Cardiac muscle cell (in vitro differentiated cells and primary cell): ENCODE data around the gene PIGL. TPM values are rescaled to one million over a fixed set of nuclear protein-coding genes. Genes with fewer than 3 reads are reported as not detected.

Experiments used
- DNase-seq, 2 donors: peaks; one replicate each; pipeline versions ENCODE4 v3.0.0 to v3.0.0-alpha.2; 2010 to 2017; ENCODE audit warnings: low read depth in 1 of 2, low spot score in 1 of 2
- H3K27ac ChIP-seq: fragments of 200-600 bp; sonication (generic); 2 replicates; pipeline ENCODE4 v1.5.1; 2016
- H3K27me3 ChIP-seq: fragments of 200-600 bp; sonication (generic); 2 replicates; pipeline ENCODE4 v1.6.0; 2016; ENCODE audit warnings: control low read depth
- H3K36me3 ChIP-seq: fragments of 200-600 bp; sonication (generic); 2 replicates; pipeline ENCODE4 v1.5.1; 2016; ENCODE audit warnings: control low read depth
- H3K4me1 ChIP-seq: fragments of 200-600 bp; sonication (generic); 2 replicates; pipeline ENCODE4 v1.8.1; 2017; ENCODE audit warnings: low read depth, mild to moderate bottlenecking, mixed run types
- H3K4me3 ChIP-seq: fragments of 200-600 bp; sonication (generic); 2 replicates; pipeline ENCODE4 v1.5.1; 2016; ENCODE audit warnings: mild to moderate bottlenecking
- H3K9me3 ChIP-seq: fragments of 200-600 bp; sonication (generic); 2 replicates; pipeline ENCODE4 v1.5.1; 2017; ENCODE audit warnings: low read depth, mild to moderate bottlenecking, control low read depth
- polyA plus RNA-seq: library from polyadenylated mRNA; unstranded; fragments of >200 nt; fragmentation: Nextera tagmentation; extraction: Ambion mirVana; gene quantifications from 2 replicates; pipeline ENCODE4 v1.2.1, GENCODE V29; 2016
- total RNA-seq: library from RNA; depleted of rRNA; stranded (reverse); fragments of >200 nt; gene quantifications from 2 replicates; pipeline ENCODE4 v1.2.3, GENCODE V29; 2016
- TF ChIP-seq, protein P1 (sequence below): IDR thresholded peaks from 2 replicates; pipeline ENCODE4 v1.5.1; 2012; ENCODE audit warnings: low read depth, mild to moderate bottlenecking, low read length

PIGL gene
- total and polyA plus RNA-seq, 2 experiments from 2014 or later: 28.8 to 67.4 TPM

DNA sequence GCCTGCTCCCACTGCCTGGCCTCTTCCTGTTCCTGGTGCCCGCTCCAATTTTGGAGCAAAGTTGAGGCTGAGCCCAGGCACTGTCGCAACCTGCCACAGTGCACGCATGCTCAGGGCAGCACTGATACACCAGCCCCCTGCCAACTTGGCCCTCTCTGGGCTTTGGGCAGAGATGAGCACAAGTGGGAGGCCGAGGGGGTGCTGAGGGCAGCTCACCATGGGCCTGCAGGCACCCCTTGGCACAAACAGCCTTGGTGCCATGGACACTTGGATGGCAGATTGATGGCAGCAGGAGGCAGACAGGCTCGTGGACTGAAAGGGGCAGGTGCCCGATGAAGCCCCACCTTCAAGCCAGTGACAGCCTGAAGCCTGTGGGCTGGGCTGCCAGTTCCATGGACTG lies 42.9 kb downstream of the PIGL start:
- peaks cover 17% of the 10 kb centered on the region for H3K4me1 ChIP-seq
- DNase-seq: no peak
- H3K27me3 ChIP-seq: no peaks in the 10 kb centered on the region
- H3K4me3 ChIP-seq: no peak overlapping the region
- no peak overlapping the region for H3K27ac ChIP-seq
- no peaks in the 10 kb centered on the region for H3K36me3 ChIP-seq
- TF ChIP-seq, protein P1, sequence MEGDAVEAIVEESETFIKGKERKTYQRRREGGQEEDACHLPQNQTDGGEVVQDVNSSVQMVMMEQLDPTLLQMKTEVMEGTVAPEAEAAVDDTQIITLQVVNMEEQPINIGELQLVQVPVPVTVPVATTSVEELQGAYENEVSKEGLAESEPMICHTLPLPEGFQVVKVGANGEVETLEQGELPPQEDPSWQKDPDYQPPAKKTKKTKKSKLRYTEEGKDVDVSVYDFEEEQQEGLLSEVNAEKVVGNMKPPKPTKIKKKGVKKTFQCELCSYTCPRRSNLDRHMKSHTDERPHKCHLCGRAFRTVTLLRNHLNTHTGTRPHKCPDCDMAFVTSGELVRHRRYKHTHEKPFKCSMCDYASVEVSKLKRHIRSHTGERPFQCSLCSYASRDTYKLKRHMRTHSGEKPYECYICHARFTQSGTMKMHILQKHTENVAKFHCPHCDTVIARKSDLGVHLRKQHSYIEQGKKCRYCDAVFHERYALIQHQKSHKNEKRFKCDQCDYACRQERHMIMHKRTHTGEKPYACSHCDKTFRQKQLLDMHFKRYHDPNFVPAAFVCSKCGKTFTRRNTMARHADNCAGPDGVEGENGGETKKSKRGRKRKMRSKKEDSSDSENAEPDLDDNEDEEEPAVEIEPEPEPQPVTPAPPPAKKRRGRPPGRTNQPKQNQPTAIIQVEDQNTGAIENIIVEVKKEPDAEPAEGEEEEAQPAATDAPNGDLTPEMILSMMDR: no peak
- H3K9me3 ChIP-seq: no peaks in the 10 kb centered on the region

DNA sequence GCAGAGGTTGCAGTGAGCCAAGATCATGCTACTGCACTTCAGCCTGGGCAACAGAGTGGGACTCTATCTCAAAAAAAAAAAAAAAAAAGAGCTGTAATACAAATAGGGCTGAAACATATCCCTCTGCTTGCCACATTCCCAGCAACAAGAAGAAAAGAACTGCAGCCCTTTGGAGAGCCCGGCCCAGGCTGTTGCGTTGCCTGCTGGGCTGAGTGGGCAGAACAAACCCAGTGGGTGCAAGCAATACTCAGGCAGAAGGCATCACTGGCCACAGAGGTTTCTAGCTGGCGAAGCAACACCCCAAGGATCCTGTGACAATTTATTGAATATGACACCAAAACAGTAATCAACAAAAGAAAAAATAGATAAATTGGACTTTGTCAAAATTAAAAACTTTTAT lies 44.0 kb downstream of the PIGL start:
- H3K9me3 ChIP-seq: no peaks in the 10 kb centered on the region
- H3K27me3 ChIP-seq: no peaks in the 10 kb centered on the region
- H3K4me3 ChIP-seq: no peak overlapping the region
- DNase-seq: no peak
- no peaks in the 10 kb centered on the region for H3K36me3 ChIP-seq
- H3K4me1 ChIP-seq: peaks cover 6% of the 10 kb centered on the region
- TF ChIP-seq, protein P1: no peak
- H3K27ac ChIP-seq: no peak overlapping the region

DNA sequence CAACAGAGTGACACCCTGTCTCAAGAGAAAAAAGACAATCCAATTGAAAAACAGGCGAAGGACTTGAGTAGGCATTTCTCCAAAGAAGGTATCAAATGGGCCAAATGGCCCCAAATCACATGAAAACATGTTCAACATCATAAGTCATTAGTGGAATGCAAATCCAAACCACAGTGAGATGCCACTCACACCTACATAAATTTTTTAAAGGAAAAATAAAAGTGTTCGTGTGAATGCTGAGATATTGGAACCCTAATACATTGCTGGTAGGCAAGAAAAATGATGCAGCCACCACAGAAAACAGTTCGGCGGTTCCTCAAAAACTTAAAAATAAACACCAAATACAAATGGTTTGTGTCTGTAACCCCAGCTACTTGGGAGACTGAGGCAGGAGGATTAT lies 45.2 kb downstream of the PIGL start:
- no peaks in the 10 kb centered on the region for H3K4me1 ChIP-seq
- DNase-seq: no peak
- TF ChIP-seq, protein P1: no peak
- H3K27ac ChIP-seq: no peak overlapping the region
- no peaks in the 10 kb centered on the region for H3K27me3 ChIP-seq
- no peak overlapping the region for H3K4me3 ChIP-seq
- no peaks in the 10 kb centered on the region for H3K9me3 ChIP-seq
- H3K36me3 ChIP-seq: no peaks in the 10 kb centered on the region

DNA sequence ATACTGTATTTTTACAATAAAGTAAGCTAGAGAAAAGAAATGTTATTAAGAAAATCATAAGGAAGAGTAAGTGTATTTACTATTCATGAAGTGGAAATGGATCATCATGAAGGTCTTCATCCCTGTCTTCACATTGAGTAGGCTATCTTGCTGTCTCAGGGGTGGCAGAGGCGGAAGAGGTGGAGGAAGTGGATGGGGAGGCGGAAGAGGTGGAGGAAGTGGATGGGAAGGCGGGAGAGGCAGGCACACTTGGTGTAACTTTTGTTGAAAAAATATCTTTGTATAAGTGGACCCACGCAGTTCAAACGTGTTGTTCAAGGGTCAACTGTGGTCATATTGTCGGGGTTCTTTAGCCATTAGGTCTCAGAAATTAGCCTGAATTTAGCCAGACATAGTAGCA lies 50.2 kb downstream of the PIGL start:
- DNase-seq: no peak
- no peaks in the 10 kb centered on the region for H3K36me3 ChIP-seq
- no peak overlapping the region for H3K27ac ChIP-seq
- TF ChIP-seq, protein P1: no peak
- H3K4me1 ChIP-seq: no peaks in the 10 kb centered on the region
- no peak overlapping the region for H3K4me3 ChIP-seq
- H3K27me3 ChIP-seq: no peaks in the 10 kb centered on the region
- no peaks in the 10 kb centered on the region for H3K9me3 ChIP-seq

DNA sequence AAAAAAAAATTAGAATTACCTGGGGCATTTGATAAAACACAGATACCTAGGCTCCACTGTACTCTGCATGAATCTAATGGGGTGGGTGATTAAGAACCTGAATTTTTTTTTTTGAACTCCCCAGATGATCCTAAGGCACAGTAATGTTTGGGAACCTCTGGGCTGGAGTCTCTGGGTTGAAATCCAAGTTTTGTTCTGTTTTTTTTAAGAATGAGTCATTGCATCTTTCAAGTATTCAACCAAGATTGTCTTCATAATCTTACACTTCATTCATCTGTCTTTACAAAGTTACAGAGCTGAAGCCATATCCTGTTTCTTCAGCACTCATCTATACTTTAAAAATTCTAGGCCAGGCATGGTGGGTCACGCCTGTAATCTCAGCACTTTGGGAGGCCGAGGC lies 52.6 kb downstream of the PIGL start:
- H3K36me3 ChIP-seq: no peaks in the 10 kb centered on the region
- DNase-seq: peak in 1 of 2 donors; percentile 58
- peaks cover 11% of the 10 kb centered on the region for H3K4me1 ChIP-seq
- no peak overlapping the region for H3K4me3 ChIP-seq
- no peaks in the 10 kb centered on the region for H3K9me3 ChIP-seq
- TF ChIP-seq, protein P1: no peak
- no peaks in the 10 kb centered on the region for H3K27me3 ChIP-seq
- H3K27ac ChIP-seq: no peak overlapping the region
